K562 (cell line): ENCODE data around the gene ARFGAP1. TPM values are rescaled to one million over a fixed set of nuclear protein-coding genes. Genes with fewer than 3 reads are reported as not detected.
A peak's percentile ranks its signal among the peaks of the same experiment; 100 is the strongest.

Experiments
- ATAC-seq: fragments of 200-7000 bp; cut with Tn5 transposase; 3 replicates; pipeline ENCODE4 v1.9.1; 2020; ENCODE audit warnings: moderate library complexity
- BruUV-seq: library from RNA; stranded (reverse); fragments of 400-500 nt; replicated peaks from 2 replicates; lab custom pipeline; 2021; lab: Mats Ljungman, UMichigan
- CTCF ChIA-PET: fragments of 300-600 bp; formaldehyde crosslinking; extraction: SDS; loops from one replicate; lab custom pipeline; 2021; ENCODE audit warnings: low intra/inter-chr PET ratio; lab: Yijun Ruan, JAX
- POLR2A ChIA-PET: fragments of 300-600, 350-650 bp; sonication (Branson Sonifier 250); formaldehyde crosslinking; extraction: SDS; loops from one replicate; lab custom pipeline; 2021; ENCODE audit warnings: antibody characterized with exemption, inconsistent platforms; lab: Yijun Ruan, JAX
- DNase-seq, 4 experiments: peaks; one replicate each; pipeline versions ENCODE4 v3.0.0 to v3.0.0-alpha.2; 2011 to 2018; ENCODE audit warnings: low spot score in 3 of 4, mixed read lengths in 3 of 4; ENCODE audit errors: extremely low read depth in 1 of 4
- FAIRE-seq: peaks from 2 replicates; lab custom pipeline; 2011; peaks lifted over from hg19 to GRCh38; lab: Jason Lieb, UNC
- H2AFZ ChIP-seq: 2 replicates; pipeline ENCODE4 v1.6.0; 2011; ENCODE audit warnings: low read depth, low read length, control low read depth, inconsistent platforms
- H3K27ac ChIP-seq: fragments of 200-600 bp; 3 replicates; pipeline ENCODE4 v1.8.0; 2011; ENCODE audit warnings: low read depth, mild to moderate bottlenecking, control low read depth, inconsistent platforms, low read length, moderate library complexity, mixed read lengths; ENCODE audit errors: extremely low read depth
- H3K27me3 ChIP-seq, 2 experiments: fragments of 300-600 bp in 1 of 2; 2 replicates in 1 of 2; 3 replicates in 1 of 2; pipeline versions ENCODE4 v1.6.0 to v1.8.0; 2011; ENCODE audit warnings: inconsistent platforms in 2 of 2, low read length in 2 of 2, mild to moderate bottlenecking in 1 of 2, mixed read lengths in 1 of 2, moderate library complexity in 1 of 2; ENCODE audit not compliant: control insufficient read depth in 2 of 2, insufficient read depth in 2 of 2
- H3K36me3 ChIP-seq: fragments of 300-600 bp; 3 replicates; pipeline ENCODE4 v1.8.0; 2011; ENCODE audit warnings: mild to moderate bottlenecking, low read length, inconsistent platforms; ENCODE audit not compliant: control insufficient read depth, insufficient read depth
- H3K4me1 ChIP-seq, 2 experiments: fragments of 200-600 bp in 1 of 2; replicated peaks in 1 of 2; 2 replicates in 1 of 2; 3 replicates in 1 of 2; pipeline versions ENCODE4 v1.5.1 to v1.8.0; 2011; ENCODE audit warnings: inconsistent platforms in 2 of 2, low read length in 2 of 2, mild to moderate bottlenecking in 1 of 2, mixed read lengths in 1 of 2, moderate library complexity in 1 of 2; ENCODE audit not compliant: control insufficient read depth in 2 of 2, insufficient read depth in 2 of 2
- H3K4me2 ChIP-seq: 2 replicates; pipeline ENCODE4 v1.6.1; 2011; ENCODE audit warnings: low read length, control low read depth, inconsistent platforms, mixed read lengths; ENCODE audit not compliant: insufficient read depth
- H3K4me3 ChIP-seq: fragments of 200-600 bp; sonication (generic), shearing (Covaris generic); 2 replicates; pipeline ENCODE4 v1.5.1; 2016; ENCODE audit warnings: control low read depth, inconsistent platforms
- H3K79me2 ChIP-seq: fragments of 200-600 bp; 3 replicates; pipeline ENCODE4 v1.8.0; 2011; ENCODE audit warnings: low read length, inconsistent platforms; ENCODE audit not compliant: control insufficient read depth, insufficient read depth
- H3K9ac ChIP-seq, 2 experiments: 2 replicates each; pipeline versions ENCODE4 v1.6.0 to v1.6.1; 2011; ENCODE audit warnings: low read depth in 2 of 2, low read length in 2 of 2, control low read depth in 1 of 2, inconsistent platforms in 1 of 2, mild to moderate bottlenecking in 1 of 2, mixed read lengths in 1 of 2; ENCODE audit not compliant: insufficient read depth in 1 of 2
- H3K9me1 ChIP-seq: one replicate; pipeline ENCODE4 v1.6.0; 2011; ENCODE audit warnings: inconsistent platforms, mild to moderate bottlenecking, low read length, moderate library complexity; ENCODE audit not compliant: control insufficient read depth, insufficient read depth
- H3K9me3 ChIP-seq: replicated peaks from 2 replicates; pipeline ENCODE4 v1.5.1; 2011; ENCODE audit warnings: low read depth, low read length, inconsistent platforms; ENCODE audit not compliant: control insufficient read depth, insufficient read depth
- H4K20me1 ChIP-seq: replicated peaks from 2 replicates; pipeline ENCODE4 v1.6.1; 2011; ENCODE audit warnings: low read length, inconsistent platforms, mixed read lengths; ENCODE audit not compliant: control insufficient read depth, insufficient read depth
- GTF2A2 ChIP-seq: IDR thresholded peaks from 2 replicates; pipeline ENCODE4 v1.6.1; 2016; ENCODE audit warnings: mild to moderate bottlenecking, missing genetic modification characterization, missing compliant biosample characterization
- TCF7 ChIP-seq: sonication (generic); IDR thresholded peaks from 2 replicates; pipeline ENCODE4 v1.6.1; 2016; ENCODE audit warnings: antibody characterized with exemption, borderline replicate concordance
- ZBTB8A ChIP-seq: fragments of 450-650 bp; IDR thresholded peaks from 2 replicates; pipeline ENCODE4 v1.6.1; 2018; ENCODE audit warnings: mild to moderate bottlenecking, moderate library complexity; ENCODE audit not compliant: partially characterized antibody
- ZNF444 ChIP-seq: fragments of 250-450 bp; sonication (Bioruptor Pico); IDR thresholded peaks from 2 replicates; pipeline ENCODE4 v1.4.0; 2020; ENCODE audit warnings: mild to moderate bottlenecking, moderate library complexity
- WGBS: fragments of 100-300 bp; shearing (Covaris generic); methylation state at CpG from one replicate; pipeline ENCODE4 v1.1.6; 2016; ENCODE audit warnings: low coverage, mixed read lengths; ENCODE audit not compliant: insufficient coverage; ENCODE audit errors: missing lambda C conversion rate; 5-methylcytosine and 5-hydroxymethylcytosine counted together
- in situ Hi-C: fragments of 300-500 bp; cut with MboI; formaldehyde crosslinking; loops from 4 replicates; pipeline ENCODE4 v1.15.0; 2018; ENCODE audit warnings: inconsistent platforms, mixed read lengths
- intact Hi-C: fragments of 100-400 bp; cut with micrococcal nuclease; formaldehyde crosslinking; loops from 2 replicates; pipeline ENCODE4 v1.14.2; 2022
- polyA plus RNA-seq, 8 experiments: library from polyadenylated mRNA; depleted of rRNA in 4 of 8; stranded (reverse) in 5 of 8; unstranded in 3 of 8; fragments of >200 nt; fragmentation: Nextera tagmentation in 2 of 8; fragmentation: Illumina TruSeq in 1 of 8; extraction: Ambion mirVana in 2 of 8; extraction: Trizol in 1 of 8; gene quantifications; 2 replicates each; pipeline versions ENCODE4 v1.2.1 to v1.2.3, GENCODE V29; 2011 to 2014; ENCODE audit warnings: inconsistent platforms in 1 of 8, missing spikeins in 1 of 8
- total RNA-seq, 7 experiments: library from RNA; depleted of rRNA in 6 of 7; stranded (reverse); fragments of >200 nt in 6 of 7; fragmentation: Illumina TruSeq in 2 of 7; extraction: Trizol in 2 of 7; gene quantifications; 2 replicates each; pipeline versions ENCODE4 v1.2.1 to v1.2.3, GENCODE V29; 2011 to 2021; ENCODE audit warnings: low replicate concordance in 1 of 7
- TF ChIP-seq, protein P1 (sequence below): sonication (generic); formaldehyde crosslinking; IDR thresholded peaks from 2 replicates; pipeline ENCODE4 v1.8.1; 2023; ENCODE audit warnings: mild to moderate bottlenecking, missing genetic modification reagents, moderate library complexity

Gene ARFGAP1
- total and polyA plus RNA-seq, 9 of the 15 experiments (the other 6 are each of a cell fraction or from before 2014, with no cell fraction given): 0.53 to 102 (median 33.5) TPM

DNA sequence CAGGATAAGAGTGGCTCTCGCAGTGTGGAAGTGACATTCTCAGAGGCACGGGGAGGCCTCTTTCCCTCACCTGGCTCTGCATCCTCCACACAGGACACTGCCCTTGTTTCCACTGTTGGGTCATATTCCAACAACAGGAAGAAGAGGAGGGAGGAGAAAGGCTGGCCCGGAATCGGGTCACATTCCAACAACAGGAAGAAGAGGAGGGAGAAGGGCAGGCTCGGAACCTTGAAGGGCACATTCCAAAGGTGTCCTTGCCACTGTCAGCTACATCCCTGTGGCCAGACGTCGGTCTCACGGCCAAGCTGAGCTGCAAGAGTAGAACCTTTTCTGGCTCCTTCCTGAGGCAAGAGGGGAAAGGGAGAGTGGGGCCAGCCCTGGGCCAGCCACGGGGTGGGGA, 63.1 kb downstream of the ARFGAP1 start:
- Histone ChIP-seq H3K4me3 (no peak overlapping the region), H3K79me2 (no peaks in the 10 kb centered on the region), H3K9me3 (peaks cover 9% of the 10 kb centered on the region; the same call in 1 of the 2 replicates), H3K4me1 (peaks cover 0 to 8% of the 10 kb centered on the region in 2 experiments; a peak in 1 of 5 replicates), H4K20me1 (no peaks in the 10 kb centered on the region), H3K36me3 (no peaks in the 10 kb centered on the region), H3K9me1 (no peaks in the 10 kb centered on the region), H2AFZ (peak overlapping the region; percentile 79), H3K27ac (no peak overlapping the region), H3K27me3 (peaks cover 3 to 24% of the 10 kb centered on the region in 2 experiments; a peak in 4 of 5 replicates), H3K9ac (no peak overlapping the region), H3K4me2 (no peak overlapping the region)
- DNase-seq (no peak), FAIRE-seq (no peak), ATAC-seq (no peak)
- ChIA-PET CTCF (no interaction called here), POLR2A (no interaction called here)
- in situ Hi-C loops (no loop called here), intact Hi-C loops (no loop called here)
- TF ChIP-seq ZBTB8A (no peak), TCF7 (no peak), GTF2A2 (tag) (no peak), ZNF444 (no peak)
- TF ChIP-seq, protein P1, sequence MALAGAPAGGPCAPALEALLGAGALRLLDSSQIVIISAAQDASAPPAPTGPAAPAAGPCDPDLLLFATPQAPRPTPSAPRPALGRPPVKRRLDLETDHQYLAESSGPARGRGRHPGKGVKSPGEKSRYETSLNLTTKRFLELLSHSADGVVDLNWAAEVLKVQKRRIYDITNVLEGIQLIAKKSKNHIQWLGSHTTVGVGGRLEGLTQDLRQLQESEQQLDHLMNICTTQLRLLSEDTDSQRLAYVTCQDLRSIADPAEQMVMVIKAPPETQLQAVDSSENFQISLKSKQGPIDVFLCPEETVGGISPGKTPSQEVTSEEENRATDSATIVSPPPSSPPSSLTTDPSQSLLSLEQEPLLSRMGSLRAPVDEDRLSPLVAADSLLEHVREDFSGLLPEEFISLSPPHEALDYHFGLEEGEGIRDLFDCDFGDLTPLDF (CRISPR knock-in tag): no peak
- no TSS peak for BruUV-seq
- 60% methylated on average over 2 of the region's 9 CpGs for WGBS
